H9 (cell line): ENCODE data around the gene SPDEF. TPM values are rescaled to one million over a fixed set of nuclear protein-coding genes. Genes with fewer than 3 reads are reported as not detected.
A peak's percentile ranks its signal among the peaks of the same experiment; 100 is the strongest.

Experiments used
- DNase-seq: peaks from one replicate; pipeline ENCODE4 v3.0.0-alpha.2; 2017
- H2AFZ ChIP-seq: one replicate; pipeline ENCODE4 v1.6.1; 2013; ENCODE audit warnings: mild to moderate bottlenecking, low read length, control low read depth, moderate library complexity
- H2AK5ac ChIP-seq: 2 replicates; pipeline ENCODE4 v1.6.1; 2013; ENCODE audit warnings: low read length, control low read depth, mixed read lengths; ENCODE audit not compliant: insufficient read length
- H2BK120ac ChIP-seq: one replicate; pipeline ENCODE4 v1.6.1; 2013; ENCODE audit warnings: low read depth, mild to moderate bottlenecking, low read length, control low read depth, inconsistent platforms; ENCODE audit not compliant: poor library complexity, severe bottlenecking
- H2BK12ac ChIP-seq: 2 replicates; pipeline ENCODE4 v1.6.1; 2013; ENCODE audit warnings: low read length, control low read depth, mixed read lengths, low read depth; ENCODE audit not compliant: insufficient read length
- H2BK15ac ChIP-seq: 2 replicates; pipeline ENCODE4 v1.6.1; 2013; ENCODE audit warnings: low read depth, low read length, control low read depth
- H2BK20ac ChIP-seq: one replicate; pipeline ENCODE4 v1.6.1; 2013; ENCODE audit warnings: low read depth, mild to moderate bottlenecking, low read length, control low read depth, inconsistent platforms; ENCODE audit not compliant: poor library complexity, severe bottlenecking
- H2BK5ac ChIP-seq: 2 replicates; pipeline ENCODE4 v1.6.1; 2013; ENCODE audit warnings: low read length, control low read depth, mixed read lengths; ENCODE audit not compliant: insufficient read length
- H3K14ac ChIP-seq: 2 replicates; pipeline ENCODE4 v1.6.1; 2013; ENCODE audit warnings: low read length, control low read depth; ENCODE audit not compliant: insufficient read depth
- H3K18ac ChIP-seq: 2 replicates; pipeline ENCODE4 v1.6.1; 2013; ENCODE audit warnings: low read depth, mild to moderate bottlenecking, mixed read lengths, low read length, control low read depth; ENCODE audit not compliant: insufficient read length
- H3K23ac ChIP-seq: 2 replicates; pipeline ENCODE4 v1.6.1; 2013; ENCODE audit warnings: low read length, control low read depth, mixed read lengths, low read depth; ENCODE audit not compliant: insufficient read length
- H3K23me2 ChIP-seq: 2 replicates; pipeline ENCODE4 v1.6.1; 2013; ENCODE audit warnings: low read depth, mild to moderate bottlenecking, mixed read lengths, low read length, control low read depth; ENCODE audit not compliant: insufficient read length, poor library complexity, severe bottlenecking
- H3K27ac ChIP-seq: 2 replicates; pipeline ENCODE4 v1.5.1; 2013; ENCODE audit warnings: low read length, control low read depth, mixed read lengths, low read depth; ENCODE audit not compliant: insufficient read length
- H3K27me3 ChIP-seq: 2 replicates; pipeline ENCODE4 v1.6.1; 2013; ENCODE audit warnings: low read length, control low read depth, inconsistent platforms; ENCODE audit not compliant: insufficient read depth
- H3K4ac ChIP-seq: 2 replicates; pipeline ENCODE4 v1.6.1; 2013; ENCODE audit warnings: low read depth, mild to moderate bottlenecking, control low read depth, inconsistent platforms, low read length, moderate library complexity
- H3K4me1 ChIP-seq: 2 replicates; pipeline ENCODE4 v1.6.1; 2013; ENCODE audit warnings: low read length, control low read depth, inconsistent platforms; ENCODE audit not compliant: insufficient read depth
- H3K4me2 ChIP-seq: 2 replicates; pipeline ENCODE4 v1.6.1; 2013; ENCODE audit warnings: low read length, control low read depth, mixed read lengths; ENCODE audit not compliant: insufficient read length, insufficient read depth
- H3K56ac ChIP-seq: 2 replicates; pipeline ENCODE4 v1.6.1; 2013; ENCODE audit warnings: low read depth, mild to moderate bottlenecking, mixed read lengths, low read length, control low read depth; ENCODE audit not compliant: insufficient read length
- H3K79me1 ChIP-seq: 2 replicates; pipeline ENCODE4 v1.6.1; 2013; ENCODE audit warnings: low read depth, mild to moderate bottlenecking, moderate library complexity, low read length, control low read depth, inconsistent platforms; ENCODE audit not compliant: insufficient read depth, poor library complexity, severe bottlenecking
- H3K79me2 ChIP-seq: 2 replicates; pipeline ENCODE4 v1.6.1; 2013; ENCODE audit warnings: low read length, control low read depth, inconsistent platforms; ENCODE audit not compliant: insufficient read depth
- H3K9ac ChIP-seq: 2 replicates; pipeline ENCODE4 v1.6.1; 2013; ENCODE audit warnings: low read length, control low read depth, mixed read lengths; ENCODE audit not compliant: insufficient read length; ENCODE audit errors: extremely low read depth
- H3K9me3 ChIP-seq: one replicate; pipeline ENCODE4 v1.6.1; 2013; ENCODE audit warnings: low read depth, low read length, inconsistent platforms; ENCODE audit not compliant: control insufficient read depth
- H3T11ph ChIP-seq: one replicate; pipeline ENCODE4 v1.6.1; 2013; ENCODE audit warnings: mild to moderate bottlenecking, low read length, control low read depth, inconsistent platforms
- H4K20me1 ChIP-seq: one replicate; pipeline ENCODE4 v1.6.1; 2013; ENCODE audit not compliant: control insufficient read depth, insufficient read length, insufficient read depth
- H4K5ac ChIP-seq: 2 replicates; pipeline ENCODE4 v1.6.1; 2013; ENCODE audit warnings: low read depth, mild to moderate bottlenecking, mixed read lengths, low read length, control low read depth; ENCODE audit not compliant: insufficient read length
- H4K8ac ChIP-seq: replicated peaks from 2 replicates; pipeline ENCODE4 v1.6.1; 2013; ENCODE audit warnings: low read length, control low read depth, mixed read lengths, low read depth; ENCODE audit not compliant: insufficient read length
- H4K91ac ChIP-seq: 2 replicates; pipeline ENCODE4 v1.6.1; 2013; ENCODE audit warnings: low read depth, mild to moderate bottlenecking, moderate library complexity, mixed read lengths, low read length, control low read depth; ENCODE audit not compliant: insufficient read length
- H3K27ac Mint-ChIP-seq, 3 experiments: 2 replicates in 2 of 3; 3 replicates in 1 of 3; pipeline ENCODE4 v1.8.0; 2020 to 2021; ENCODE audit warnings: mixed read lengths in 3 of 3, mild to moderate bottlenecking in 1 of 3, moderate library complexity in 1 of 3
- H3K27me3 Mint-ChIP-seq: 2 replicates; pipeline ENCODE4 v1.8.0; 2021; ENCODE audit warnings: low read depth, mild to moderate bottlenecking, moderate library complexity, mixed read lengths
- H3K36me3 Mint-ChIP-seq, 3 experiments: 2 replicates in 2 of 3; 3 replicates in 1 of 3; pipeline ENCODE4 v1.8.0; 2020 to 2021; ENCODE audit warnings: low read depth in 3 of 3, mixed read lengths in 3 of 3; ENCODE audit not compliant: insufficient read depth in 1 of 3
- H3K4me1 Mint-ChIP-seq, 2 experiments: 2 replicates each; pipeline ENCODE4 v1.8.0; 2020; ENCODE audit warnings: mixed read lengths in 2 of 2
- H3K4me3 Mint-ChIP-seq, 2 experiments: 2 replicates in 1 of 2; 3 replicates in 1 of 2; pipeline ENCODE4 v1.8.0; 2020 to 2021; ENCODE audit warnings: mild to moderate bottlenecking in 2 of 2, mixed read lengths in 2 of 2, moderate library complexity in 1 of 2
- H3K9me3 Mint-ChIP-seq, 2 experiments: 2 replicates in 1 of 2; 3 replicates in 1 of 2; pipeline ENCODE4 v1.8.0; 2020; ENCODE audit warnings: mild to moderate bottlenecking in 2 of 2, mixed read lengths in 2 of 2, moderate library complexity in 1 of 2
- CTCF ChIP-seq: fragments of 200-600 bp; sonication (generic); conservative IDR thresholded peaks from 3 replicates; pipeline ENCODE4 v1.8.0; 2021; ENCODE audit warnings: antibody characterized with exemption, mild to moderate bottlenecking
- WGBS: extraction: QIAGEN DNeasy Blood & Tissue Kit; methylation state at CpG from one replicate; pipeline ENCODE4 v1.1.7; 2013; ENCODE audit warnings: missing lambda C conversion rate, low lambda C conversion rate, mixed read lengths; ENCODE audit not compliant: insufficient read length; ENCODE audit errors: extremely low coverage; 5-methylcytosine and 5-hydroxymethylcytosine counted together
- total RNA-seq: library from RNA; stranded (reverse); gene quantifications from 2 replicates; pipeline ENCODE4 v1.2.1, GENCODE V29; 2021

Gene SPDEF
- total RNA-seq, 1 experiment from 2014 or later = 0.15 TPM

GRCh38 chr6:34589140-34589539, 33.0 kb upstream of the SPDEF start:
- Histone ChIP-seq H4K91ac (no peak overlapping the region), H4K5ac (no peak overlapping the region), H2BK12ac (no peak overlapping the region), H2BK15ac (no peak overlapping the region), H3K79me1 (no peaks in the 10 kb centered on the region), H3K27ac (no peak overlapping the region), H4K20me1 (no peaks in the 10 kb centered on the region), H2BK5ac (no peak overlapping the region), H2BK120ac (no peak overlapping the region), H3K14ac (no peak overlapping the region), H4K8ac (no peak overlapping the region), H3K23ac (no peak overlapping the region), H3K4me2 (no peak overlapping the region), H3K9ac (no peak overlapping the region), H3T11ph (no peak overlapping the region), H3K27me3 (no peaks in the 10 kb centered on the region), H3K18ac (no peak overlapping the region), H3K23me2 (no peaks in the 10 kb centered on the region), H3K56ac (no peak overlapping the region), H3K4ac (no peak overlapping the region), H2BK20ac (no peak overlapping the region), H2AFZ (no peak overlapping the region), H3K4me1 (no peaks in the 10 kb centered on the region; the same call in 1 of the 2 replicates), H3K9me3 (no peaks in the 10 kb centered on the region), H3K79me2 (no peaks in the 10 kb centered on the region; the same call in 1 of the 2 replicates), H2AK5ac (no peak overlapping the region)
- Mint-ChIP-seq H3K4me1 (peaks cover 38 to 46% of the 10 kb centered on the region in 2 experiments), H3K4me3 (no peak overlapping the region), H3K9me3 (no peaks in the 10 kb centered on the region), H3K36me3 (peaks cover 0 to 5% (median 0%) of the 10 kb centered on the region in 3 experiments; a peak in 3 of 7 replicates), H3K27me3 (no peaks in the 10 kb centered on the region), H3K27ac (peak overlapping the region in 2 of 3 experiments; percentile 0 to 62; a peak in 5 of 7 replicates)
- DNase-seq = no peak
- no peak for TF ChIP-seq CTCF
- WGBS = no CpG with 5 or more reads among the region's 2 CpGs
